T-cell (primary cell): Measurements from ENCODE around the gene MAP2. TPM values are rescaled to one million over a fixed set of nuclear protein-coding genes. Genes with fewer than 3 reads are reported as not detected.

Experiments used
- ATAC-seq, 4 experiments: fragments of 200-7000 bp in 3 of 4; fragments of 150-1000 bp in 1 of 4; cut with Tn5 transposase; replicated peaks in 1 of 4; 1 replicate in 3 of 4; 2 replicates in 1 of 4; pipeline ENCODE4 v1.10.0; 2021; ENCODE audit warnings: moderate library complexity in 3 of 4, mild to moderate bottlenecking in 2 of 4, moderate number of reproducible peaks in 1 of 4
- CTCF ChIA-PET, 2 donors: fragments of 300-600 bp; sonication (Branson Sonifier 250); formaldehyde crosslinking; loops; one replicate each; lab custom pipeline; 2022; ENCODE audit warnings: antibody characterized with exemption in 2 of 2; lab: Charles Lee
- POLR2A ChIA-PET, 2 donors: fragments of 300-600 bp; sonication (Branson Sonifier 250); formaldehyde crosslinking; loops; one replicate each; lab custom pipeline; 2022; ENCODE audit warnings: antibody characterized with exemption in 2 of 2; lab: Charles Lee
- DNase-seq, 35 experiments: peaks; one replicate each; pipeline versions ENCODE4 v3.0.0 to v3.0.0-alpha.2; 2013 to 2023
- H3K27ac ChIP-seq: one replicate; pipeline ENCODE4 v1.5.1; 2013; ENCODE audit warnings: low read length
- H3K27me3 ChIP-seq, 2 experiments: replicated peaks in 1 of 2; 1 replicate in 1 of 2; 2 replicates in 1 of 2; pipeline versions ENCODE4 v1.6.1 to v1.7.0; 2013; ENCODE audit warnings: low read length in 1 of 2, mixed read lengths in 1 of 2; ENCODE audit not compliant: control insufficient read depth in 2 of 2, insufficient read depth in 2 of 2; ENCODE audit errors: extremely low read depth in 1 of 2
- H3K36me3 ChIP-seq, 2 donors: 1 replicate in 1 of 2; 2 replicates in 1 of 2; pipeline versions ENCODE4 v1.6.1 to v1.7.0; 2013; ENCODE audit warnings: low read length in 1 of 2; ENCODE audit not compliant: control insufficient read depth in 2 of 2, insufficient read depth in 1 of 2; ENCODE audit errors: extremely low read depth in 1 of 2
- H3K4me1 ChIP-seq, 2 experiments: 1 replicate in 1 of 2; 2 replicates in 1 of 2; pipeline versions ENCODE4 v1.6.1 to v1.7.0; 2013; ENCODE audit warnings: low read length in 2 of 2, mixed read lengths in 1 of 2; ENCODE audit not compliant: insufficient read depth in 2 of 2, control insufficient read depth in 1 of 2; ENCODE audit errors: extremely low read depth in 1 of 2
- H3K4me3 ChIP-seq, 2 donors: 1 replicate in 1 of 2; 2 replicates in 1 of 2; pipeline versions ENCODE4 v1.5.1 to v1.7.0; 2013; ENCODE audit warnings: mild to moderate bottlenecking in 2 of 2, low read length in 1 of 2, moderate library complexity in 1 of 2; ENCODE audit not compliant: control insufficient read depth in 1 of 2; ENCODE audit errors: extremely low read depth in 1 of 2
- H3K9me3 ChIP-seq: 2 replicates; pipeline ENCODE4 v1.7.0; 2013
- H3K27ac Mint-ChIP-seq, 2 donors: one replicate each; pipeline ENCODE4 v1.8.0; 2020 to 2021; ENCODE audit warnings: mild to moderate bottlenecking in 2 of 2, mixed read lengths in 2 of 2
- H3K27me3 Mint-ChIP-seq, 2 donors: one replicate each; pipeline ENCODE4 v1.8.0; 2021 to 2022; ENCODE audit warnings: mixed read lengths in 2 of 2
- H3K36me3 Mint-ChIP-seq: one replicate; pipeline ENCODE4 v1.8.0; 2021; ENCODE audit warnings: mixed read lengths
- H3K4me1 Mint-ChIP-seq, 3 donors: one replicate each; pipeline ENCODE4 v1.8.0; 2020 to 2022; ENCODE audit warnings: mixed read lengths in 3 of 3, mild to moderate bottlenecking in 1 of 3
- H3K4me3 Mint-ChIP-seq, 3 donors: one replicate each; pipeline ENCODE4 v1.8.0; 2020 to 2022; ENCODE audit warnings: mild to moderate bottlenecking in 3 of 3, mixed read lengths in 3 of 3, moderate library complexity in 3 of 3
- H3K9me3 Mint-ChIP-seq, 3 donors: one replicate each; pipeline ENCODE4 v1.8.0; 2020 to 2022; ENCODE audit warnings: mixed read lengths in 3 of 3
- WGBS: methylation state at CpG from one replicate; pipeline ENCODE4 v1.1.5; 2013; ENCODE audit warnings: missing lambda C conversion rate; ENCODE audit not compliant: insufficient coverage; 5-methylcytosine and 5-hydroxymethylcytosine counted together
- total RNA-seq, 35 experiments: library from RNA in 6 of 35; stranded (reverse) in 6 of 35; fragments of 120-200 nt in 1 of 35; gene quantifications; one replicate each; pipeline versions ENCODE4 v1.2.1 to v1.2.4 and lab custom pipeline; 2013 to 2026

MAP2 gene
- total RNA-seq, 5 donors from 2014 or later (not counting 1 experiment from before 2014, with no cell fraction given) = 0.35 to 0.86 (median 0.46) TPM

DNA sequence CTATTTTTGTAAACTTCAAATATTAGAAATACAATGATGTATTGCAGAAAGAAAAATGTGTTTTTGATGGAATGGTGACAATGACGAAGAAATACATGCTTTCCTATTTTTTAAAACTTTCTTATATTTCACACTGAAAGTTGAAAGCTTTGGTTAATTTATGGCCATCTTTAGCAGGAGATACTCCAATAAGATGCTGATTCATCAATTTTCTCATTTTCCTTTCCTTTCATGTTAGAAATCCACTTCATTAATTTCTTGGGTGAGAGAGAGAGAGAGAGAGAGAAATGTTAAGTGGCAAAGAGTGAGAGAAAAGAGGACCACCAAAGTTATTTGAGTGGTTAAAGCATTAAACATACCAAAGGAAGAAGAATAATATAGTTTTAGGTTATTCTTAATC is 28.6 kb upstream of the MAP2 start:
- Histone ChIP-seq H3K36me3 (no peaks in the 10 kb centered on the region), H3K27ac (no peak overlapping the region), H3K9me3 (no peaks in the 10 kb centered on the region), H3K27me3 (peaks cover 0 to 2% of the 10 kb centered on the region in 2 experiments), H3K4me3 (no peak overlapping the region), H3K4me1 (no peaks in the 10 kb centered on the region)
- Mint-ChIP-seq H3K36me3 (no peaks in the 10 kb centered on the region), H3K4me3 (no peak overlapping the region), H3K27ac (no peak overlapping the region), H3K4me1 (no peaks in the 10 kb centered on the region), H3K27me3 (no peaks in the 10 kb centered on the region), H3K9me3 (no peaks in the 10 kb centered on the region)
- ChIA-PET CTCF (no interaction called here), POLR2A (no interaction called here)
- ATAC-seq (no peak), DNase-seq (no peak)
- no CpG with 5 or more reads among the region's 1 CpG for WGBS

GRCh38 chr2:209395652-209396051 is 28.2 kb upstream of the MAP2 start:
- Mint-ChIP-seq H3K36me3 (no peaks in the 10 kb centered on the region), H3K9me3 (no peaks in the 10 kb centered on the region), H3K27me3 (no peaks in the 10 kb centered on the region), H3K4me1 (no peaks in the 10 kb centered on the region), H3K27ac (no peak overlapping the region), H3K4me3 (no peak overlapping the region)
- ATAC-seq = no peak
- no peaks in the 10 kb centered on the region for H3K27me3 ChIP-seq
- H3K27ac ChIP-seq = no peak overlapping the region
- H3K36me3 ChIP-seq = no peaks in the 10 kb centered on the region
- POLR2A ChIA-PET = no interaction called here
- no peak overlapping the region for H3K4me3 ChIP-seq
- CTCF ChIA-PET = no interaction called here
- DNase-seq = no peak
- H3K9me3 ChIP-seq = no peaks in the 10 kb centered on the region
- no peaks in the 10 kb centered on the region for H3K4me1 ChIP-seq

- Mint-ChIP-seq H3K27ac (no peak overlapping the region), H3K4me3 (no peak overlapping the region), H3K36me3 (no peaks in the 10 kb centered on the region), H3K4me1 (no peaks in the 10 kb centered on the region), H3K27me3 (no peaks in the 10 kb centered on the region), H3K9me3 (no peaks in the 10 kb centered on the region)
- Histone ChIP-seq H3K4me3 (no peak overlapping the region), H3K9me3 (no peaks in the 10 kb centered on the region), H3K36me3 (no peaks in the 10 kb centered on the region), H3K27me3 (no peaks in the 10 kb centered on the region), H3K27ac (no peak overlapping the region), H3K4me1 (no peaks in the 10 kb centered on the region)
- ChIA-PET POLR2A (no interaction called here), CTCF (no interaction called here)
- no peak for ATAC-seq
- DNase-seq = no peak
- WGBS = 80% methylated on average over 1 of the region's 2 CpGs
Observed at GRCh38 chr2:209398463-209398862, 25.4 kb upstream of the MAP2 start.

DNA sequence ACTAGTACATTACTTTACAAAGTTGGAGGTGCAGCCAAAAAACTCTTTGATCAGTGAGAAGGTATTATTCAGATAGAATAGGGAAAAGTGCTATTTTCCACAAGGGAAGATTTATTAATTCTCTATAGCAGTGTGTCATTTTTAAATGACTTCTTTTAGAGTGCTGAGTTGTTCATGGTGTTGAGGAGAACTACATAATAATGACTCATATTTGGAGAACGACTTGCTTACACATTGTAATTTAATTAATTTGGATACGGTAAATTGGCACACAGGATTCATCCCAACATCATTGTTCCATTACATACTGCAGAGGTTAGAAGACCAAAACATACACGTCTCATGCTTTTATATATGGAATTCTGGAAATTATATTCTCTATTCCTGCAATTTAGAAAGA is 22.1 kb upstream of the MAP2 start:
- H3K27ac ChIP-seq = no peak overlapping the region
- no peak overlapping the region for H3K4me3 ChIP-seq
- CTCF ChIA-PET = no interaction called here
- H3K9me3 Mint-ChIP-seq = no peaks in the 10 kb centered on the region
- H3K36me3 ChIP-seq = no peaks in the 10 kb centered on the region
- no peaks in the 10 kb centered on the region for H3K27me3 ChIP-seq
- H3K4me3 Mint-ChIP-seq = no peak overlapping the region
- H3K27me3 Mint-ChIP-seq = no peaks in the 10 kb centered on the region
- WGBS = no CpG with 5 or more reads among the region's 3 CpGs
- ATAC-seq = no peak
- H3K4me1 Mint-ChIP-seq = no peaks in the 10 kb centered on the region
- no peak for DNase-seq
- no peaks in the 10 kb centered on the region for H3K9me3 ChIP-seq
- POLR2A ChIA-PET = no interaction called here
- no peak overlapping the region for H3K27ac Mint-ChIP-seq
- H3K36me3 Mint-ChIP-seq = no peaks in the 10 kb centered on the region
- H3K4me1 ChIP-seq = no peaks in the 10 kb centered on the region

- no peak overlapping the region for H3K4me3 Mint-ChIP-seq
- H3K9me3 Mint-ChIP-seq = peaks cover 3 to 6% (median 3%) of the 10 kb centered on the region in 3 donors
- ChIA-PET POLR2A (no interaction called here), CTCF (no interaction called here)
- Histone ChIP-seq H3K27me3 (no peaks in the 10 kb centered on the region), H3K4me3 (no peak overlapping the region), H3K9me3 (peaks cover 3% of the 10 kb centered on the region), H3K36me3 (no peaks in the 10 kb centered on the region), H3K4me1 (no peaks in the 10 kb centered on the region), H3K27ac (no peak overlapping the region)
- ATAC-seq (no peak), DNase-seq (no peak)
- peaks cover 0 to 5% of the 10 kb centered on the region in 2 donors for H3K27me3 Mint-ChIP-seq
- H3K27ac Mint-ChIP-seq = no peak overlapping the region
- no peaks in the 10 kb centered on the region for H3K36me3 Mint-ChIP-seq
- WGBS = no CpG with 5 or more reads among the region's 1 CpG
- no peaks in the 10 kb centered on the region for H3K4me1 Mint-ChIP-seq
Observed at GRCh38 chr2:209411296-209411695, 12.6 kb upstream of the MAP2 start.

DNA sequence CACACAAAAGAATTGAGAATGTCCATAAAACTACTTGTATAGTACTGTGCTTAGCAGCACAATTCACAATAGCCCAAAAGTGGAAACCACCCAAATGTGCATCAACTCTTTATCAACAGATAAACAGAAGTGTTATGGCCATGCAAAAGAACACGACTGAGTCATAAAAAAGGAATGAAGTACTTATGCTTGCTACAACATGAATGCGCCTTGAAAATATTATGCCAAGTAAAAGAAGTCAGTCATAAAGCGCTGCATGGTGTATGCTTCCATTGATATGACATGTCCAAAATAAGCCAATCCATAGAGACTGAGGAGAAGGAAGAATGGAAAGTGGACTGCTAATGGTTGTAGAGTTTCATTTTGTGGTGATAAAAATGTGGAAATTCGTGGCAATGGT is 12.1 kb upstream of the MAP2 start:
- CTCF ChIA-PET = no interaction called here

More for the DNA sequence above, 12.1 kb upstream of the MAP2 start:
- H3K4me1 Mint-ChIP-seq = no peaks in the 10 kb centered on the region
- H3K27ac ChIP-seq = no peak overlapping the region
- no peak overlapping the region for H3K4me3 Mint-ChIP-seq
- POLR2A ChIA-PET = no interaction called here
- DNase-seq (no peak), ATAC-seq (no peak)
- no peaks in the 10 kb centered on the region for H3K27me3 ChIP-seq
- no peaks in the 10 kb centered on the region for H3K4me1 ChIP-seq
- no peaks in the 10 kb centered on the region for H3K36me3 ChIP-seq
- H3K27me3 Mint-ChIP-seq = peaks cover 0 to 5% of the 10 kb centered on the region in 2 donors
- 100% methylated on average over 2 of the region's 4 CpGs for WGBS
- H3K9me3 Mint-ChIP-seq = peaks cover 3 to 6% (median 3%) of the 10 kb centered on the region in 3 donors
- no peak overlapping the region for H3K4me3 ChIP-seq
- H3K27ac Mint-ChIP-seq = no peak overlapping the region
- peaks cover 3% of the 10 kb centered on the region for H3K9me3 ChIP-seq
- H3K36me3 Mint-ChIP-seq = no peaks in the 10 kb centered on the region
